Stimulated activated naive B cell treated with anti-CD40 and anti-IgM and Interleukin-4, amounts not matched to agents 10 μg/mL and 1 μg/mL and 100 μg/mL, for 72 hours (primary cell): ENCODE results near the gene U2SURP.
A peak's percentile ranks its signal among the peaks of the same experiment; 100 is the strongest.

Experiments
- ATAC-seq, 2 donors: fragments of 150-1000 bp; cut with Tn5 transposase; replicated peaks; 2 replicates each; pipeline ENCODE4 v1.10.0; 2021; ENCODE audit warnings: moderate library complexity in 1 of 2
- DNase-seq: peaks from one replicate; pipeline ENCODE4 v3.0.0; 2021
- H3K27ac Mint-ChIP-seq: one replicate; pipeline ENCODE4 v1.8.0; 2022; ENCODE audit warnings: mild to moderate bottlenecking, mixed read lengths
- H3K27me3 Mint-ChIP-seq, 2 donors: one replicate each; pipeline ENCODE4 v1.8.0; 2022; ENCODE audit warnings: mixed read lengths in 2 of 2
- H3K36me3 Mint-ChIP-seq, 2 donors: one replicate each; pipeline ENCODE4 v1.8.0; 2022; ENCODE audit warnings: mixed read lengths in 2 of 2, mild to moderate bottlenecking in 1 of 2
- H3K4me1 Mint-ChIP-seq, 2 donors: one replicate each; pipeline ENCODE4 v1.8.0; 2022; ENCODE audit warnings: mixed read lengths in 2 of 2, mild to moderate bottlenecking in 1 of 2
- H3K4me3 Mint-ChIP-seq, 2 donors: one replicate each; pipeline ENCODE4 v1.8.0; 2022; ENCODE audit warnings: mild to moderate bottlenecking in 2 of 2, mixed read lengths in 2 of 2, moderate library complexity in 1 of 2
- H3K9me3 Mint-ChIP-seq, 2 donors: one replicate each; pipeline ENCODE4 v1.8.0; 2022; ENCODE audit warnings: mixed read lengths in 2 of 2, mild to moderate bottlenecking in 1 of 2

The U2SURP gene

DNA sequence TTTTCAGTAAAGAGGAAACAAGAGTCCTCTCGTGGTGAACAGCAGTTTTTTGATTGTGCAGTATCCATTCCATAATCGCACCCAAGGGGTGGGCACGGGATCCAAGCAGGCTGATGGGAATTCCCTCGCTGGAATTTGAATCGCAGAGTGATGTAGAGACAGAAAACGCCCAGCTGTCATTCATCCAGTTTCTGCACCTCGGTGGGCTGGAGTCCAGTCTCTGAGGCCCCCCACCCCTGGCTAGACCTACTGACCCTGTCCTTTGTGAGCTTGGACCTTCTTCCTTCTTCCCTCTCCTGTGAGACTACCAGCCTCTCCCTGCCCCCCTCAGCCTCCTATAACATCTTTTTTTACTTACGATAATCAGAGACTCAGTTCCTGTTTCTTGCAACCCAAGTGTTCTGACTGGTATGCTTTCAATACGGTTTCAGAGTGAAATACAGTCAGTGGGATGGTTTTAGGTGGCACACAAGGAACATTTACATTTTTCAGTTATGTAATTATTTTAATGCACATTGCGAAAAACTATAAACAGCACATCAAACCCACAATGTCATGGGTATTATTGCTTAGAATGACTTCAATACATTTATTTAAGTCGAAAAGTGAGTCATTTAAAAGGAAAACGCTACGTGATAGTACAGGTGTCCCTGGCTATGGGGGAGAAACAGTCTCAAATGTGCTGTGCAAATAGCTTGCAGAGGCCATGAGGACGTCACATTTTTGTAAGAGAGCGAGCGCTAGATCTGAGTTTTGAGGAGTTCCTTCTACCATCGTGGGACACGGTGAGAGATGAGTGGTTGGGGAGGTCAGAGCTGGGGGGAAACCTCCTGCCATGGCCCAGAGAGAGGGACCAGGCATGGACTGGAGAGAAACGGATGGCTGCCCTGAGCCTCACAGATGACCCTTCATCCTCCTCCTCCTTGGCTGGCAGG lies 80.7 kb downstream of the U2SURP start:
- Mint-ChIP-seq H3K27me3 (no peaks in the 10 kb centered on the region), H3K36me3 (no peaks in the 10 kb centered on the region), H3K27ac (peak overlapping the region; percentile 92), H3K4me3 (peak overlapping the region; percentile 46 to 59), H3K4me1 (peaks cover 26 to 46% of the 10 kb centered on the region in 2 donors), H3K9me3 (no peaks in the 10 kb centered on the region)
- DNase-seq (peak; percentile 47), ATAC-seq (peak; percentile 83 to 84)

- no peak overlapping the region for H3K4me3 Mint-ChIP-seq
- peaks cover 28 to 49% of the 10 kb centered on the region in 2 donors for H3K4me1 Mint-ChIP-seq
- DNase-seq: no peak
- H3K9me3 Mint-ChIP-seq: no peaks in the 10 kb centered on the region
- H3K27ac Mint-ChIP-seq: peak overlapping the region; percentile 65
- ATAC-seq: no peak
- H3K36me3 Mint-ChIP-seq: no peaks in the 10 kb centered on the region
- H3K27me3 Mint-ChIP-seq: no peaks in the 10 kb centered on the region
Observed at GRCh38 chr3:143083781-143084180, 82.4 kb downstream of the U2SURP start.

- Mint-ChIP-seq H3K4me3 (peak overlapping the region in 1 of 2 donors; percentile 32), H3K4me1 (peaks cover 28 to 51% of the 10 kb centered on the region in 2 donors), H3K27me3 (no peaks in the 10 kb centered on the region), H3K36me3 (no peaks in the 10 kb centered on the region), H3K9me3 (no peaks in the 10 kb centered on the region), H3K27ac (peak overlapping the region; percentile 56)
- DNase-seq: peak; percentile 62
- ATAC-seq: peak; percentile 78 to 81
Observed at GRCh38 chr3:143084856-143085731, 83.7 kb downstream of the U2SURP start.

- peaks cover 0 to 4% of the 10 kb centered on the region in 2 donors for H3K27me3 Mint-ChIP-seq
Observed at GRCh38 chr3:143088835-143089234, 87.5 kb downstream of the U2SURP start.

DNA sequence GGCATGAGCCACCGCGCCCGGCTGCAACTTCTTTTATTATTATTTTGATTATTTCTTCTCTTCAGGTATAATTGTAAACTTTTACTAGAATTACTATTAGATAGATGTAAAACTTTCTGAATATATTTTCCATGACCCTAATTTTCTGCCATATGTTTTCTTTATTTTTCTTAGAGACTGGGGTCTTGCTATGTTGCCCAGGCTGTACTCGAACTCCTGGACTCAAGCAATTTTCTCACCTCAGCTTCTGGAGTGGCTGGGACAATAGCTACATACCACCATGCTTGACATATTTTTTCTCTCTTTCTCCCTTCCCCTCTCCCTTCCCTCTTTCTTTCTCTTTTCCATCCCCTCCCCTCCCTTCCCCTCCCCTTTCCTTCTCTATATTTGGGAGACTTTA lies 88.6 kb downstream of the U2SURP start:
- H3K27ac Mint-ChIP-seq: no peak overlapping the region

More at GRCh38 chr3:143088835-143089234, 87.5 kb downstream of the U2SURP start:
- DNase-seq: no peak
- no peaks in the 10 kb centered on the region for H3K9me3 Mint-ChIP-seq
- H3K27ac Mint-ChIP-seq: peak overlapping the region; percentile 7
- H3K36me3 Mint-ChIP-seq: no peaks in the 10 kb centered on the region
- no peak for ATAC-seq
- no peak overlapping the region for H3K4me3 Mint-ChIP-seq
- H3K4me1 Mint-ChIP-seq: peaks cover 12 to 31% of the 10 kb centered on the region in 2 donors

GRCh38 chr3:143090486-143090885 lies 89.1 kb downstream of the U2SURP start:
- no peaks in the 10 kb centered on the region for H3K9me3 Mint-ChIP-seq
- H3K27ac Mint-ChIP-seq: no peak overlapping the region
- no peak for ATAC-seq
- no peaks in the 10 kb centered on the region for H3K36me3 Mint-ChIP-seq
- DNase-seq: no peak
- H3K4me1 Mint-ChIP-seq: peaks cover 4 to 17% of the 10 kb centered on the region in 2 donors
- peaks cover 0 to 4% of the 10 kb centered on the region in 2 donors for H3K27me3 Mint-ChIP-seq
- no peak overlapping the region for H3K4me3 Mint-ChIP-seq

More for the DNA sequence above, 88.6 kb downstream of the U2SURP start:
- ATAC-seq (no peak), DNase-seq (no peak)
- Mint-ChIP-seq H3K4me3 (no peak overlapping the region), H3K4me1 (peaks cover 7 to 21% of the 10 kb centered on the region in 2 donors), H3K27me3 (peaks cover 0 to 4% of the 10 kb centered on the region in 2 donors), H3K9me3 (no peaks in the 10 kb centered on the region), H3K36me3 (no peaks in the 10 kb centered on the region)

DNA sequence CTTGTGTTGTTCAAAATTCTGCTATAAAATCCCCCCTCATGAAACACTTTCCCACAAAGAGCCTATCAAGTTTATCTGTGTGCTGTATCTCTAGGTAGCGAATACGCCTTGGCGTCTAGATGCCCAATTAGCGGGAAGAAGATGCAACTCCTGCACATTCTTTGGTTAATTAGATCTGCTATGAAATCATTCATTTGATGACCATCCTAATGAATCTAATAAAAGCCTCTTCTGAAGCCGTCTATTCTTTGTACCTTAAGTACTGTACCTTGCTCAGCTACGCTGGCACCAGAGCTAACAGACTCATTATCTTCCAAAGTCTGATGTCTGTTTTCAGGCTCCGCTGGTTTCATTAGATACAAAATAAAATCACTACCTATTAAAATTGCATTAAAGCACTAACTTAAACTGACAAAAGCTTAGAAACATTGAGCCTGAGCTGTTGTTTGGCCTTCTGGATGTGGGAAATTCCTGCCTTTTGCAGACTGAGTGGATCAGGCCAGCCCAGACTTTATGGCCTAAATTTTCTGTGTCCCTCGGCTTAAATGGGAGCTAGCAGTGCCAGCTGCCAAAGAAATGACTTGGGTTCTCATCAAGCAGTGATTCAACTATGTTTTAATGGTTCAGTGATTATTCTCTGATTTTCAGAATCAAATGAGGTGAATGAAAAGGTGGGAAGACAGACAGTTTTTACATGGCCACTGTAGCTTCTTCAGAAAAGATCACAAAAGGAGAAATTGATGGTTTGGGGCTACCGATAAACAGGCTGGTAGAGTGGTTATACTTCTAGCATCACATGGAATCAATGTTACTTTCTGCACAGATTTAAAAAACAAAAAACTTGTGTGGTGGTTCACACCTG lies 89.8 kb downstream of the U2SURP start:
- H3K4me1 Mint-ChIP-seq: peaks cover 4 to 17% of the 10 kb centered on the region in 2 donors
- peaks cover 0 to 4% of the 10 kb centered on the region in 2 donors for H3K27me3 Mint-ChIP-seq
- no peak overlapping the region for H3K27ac Mint-ChIP-seq
- ATAC-seq (no peak), DNase-seq (no peak)
- peaks cover 0 to 2% of the 10 kb centered on the region in 2 donors for H3K9me3 Mint-ChIP-seq
- no peak overlapping the region for H3K4me3 Mint-ChIP-seq
- H3K36me3 Mint-ChIP-seq: no peaks in the 10 kb centered on the region

DNA sequence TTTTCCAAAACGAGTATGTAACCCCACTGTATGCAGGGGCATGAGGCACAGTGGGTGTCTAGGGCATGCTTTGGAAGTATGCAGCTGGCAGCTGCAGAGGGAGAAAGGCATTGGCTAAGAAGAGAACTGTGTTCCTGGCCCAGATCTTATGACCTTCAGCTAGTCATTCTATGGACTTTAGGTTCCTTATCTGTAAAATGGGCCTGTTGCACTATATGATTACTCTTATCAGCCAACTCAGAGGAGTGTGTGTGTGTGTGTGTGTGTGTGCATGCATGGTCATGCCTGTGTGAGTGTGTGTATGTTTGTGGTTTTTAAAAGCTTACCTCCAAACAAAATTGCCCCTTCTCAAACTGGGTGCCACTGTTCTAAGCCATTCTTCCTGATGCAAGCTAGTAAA lies 90.8 kb downstream of the U2SURP start:
- peaks cover 0 to 4% of the 10 kb centered on the region in 2 donors for H3K27me3 Mint-ChIP-seq
- peaks cover 4 to 17% of the 10 kb centered on the region in 2 donors for H3K4me1 Mint-ChIP-seq
- no peak overlapping the region for H3K27ac Mint-ChIP-seq
- H3K9me3 Mint-ChIP-seq: peaks cover 0 to 2% of the 10 kb centered on the region in 2 donors
- DNase-seq (no peak), ATAC-seq (no peak)
- H3K36me3 Mint-ChIP-seq: no peaks in the 10 kb centered on the region
- H3K4me3 Mint-ChIP-seq: no peak overlapping the region

GRCh38 chr3:143095813-143096212 lies 94.4 kb downstream of the U2SURP start:
- H3K4me1 Mint-ChIP-seq: peaks cover 2 to 12% of the 10 kb centered on the region in 2 donors

GRCh38 chr3:143098032-143098764 lies 96.8 kb downstream of the U2SURP start:
- Mint-ChIP-seq H3K4me3 (no peak overlapping the region), H3K9me3 (peaks cover 0 to 2% of the 10 kb centered on the region in 2 donors), H3K27ac (no peak overlapping the region), H3K27me3 (peaks cover 10 to 11% of the 10 kb centered on the region in 2 donors), H3K36me3 (no peaks in the 10 kb centered on the region), H3K4me1 (peaks cover 0 to 6% of the 10 kb centered on the region in 2 donors)
- ATAC-seq: no peak
- DNase-seq: no peak

More at GRCh38 chr3:143095813-143096212, 94.4 kb downstream of the U2SURP start:
- Mint-ChIP-seq H3K36me3 (no peaks in the 10 kb centered on the region), H3K9me3 (peaks cover 0 to 2% of the 10 kb centered on the region in 2 donors), H3K4me3 (no peak overlapping the region), H3K27ac (no peak overlapping the region), H3K27me3 (peaks cover 8 to 10% of the 10 kb centered on the region in 2 donors)
- no peak for ATAC-seq
- no peak for DNase-seq

DNA sequence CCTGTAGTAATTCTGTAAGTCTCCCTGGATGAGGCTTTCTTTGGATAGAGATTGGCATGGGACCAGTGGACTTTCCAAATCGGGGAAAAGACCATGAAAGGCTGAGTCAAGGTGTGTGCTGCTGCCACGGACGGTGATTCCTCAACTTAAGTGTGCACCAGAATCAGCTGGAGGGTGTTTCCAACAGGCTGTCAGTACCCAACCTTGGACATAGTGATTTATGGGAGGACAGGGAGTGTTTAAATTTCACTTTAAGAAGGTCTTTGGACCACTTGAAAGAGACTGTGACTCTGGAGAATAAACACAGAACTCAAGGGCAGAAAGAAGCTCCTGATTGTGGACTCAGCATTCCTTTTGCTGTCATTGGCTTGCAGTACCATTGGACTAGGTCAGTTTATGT lies 97.8 kb downstream of the U2SURP start:
- DNase-seq (no peak), ATAC-seq (no peak)
- H3K27ac Mint-ChIP-seq: no peak overlapping the region
- H3K9me3 Mint-ChIP-seq: peaks cover 5 to 6% of the 10 kb centered on the region in 2 donors
- peaks cover 1 to 2% of the 10 kb centered on the region in 2 donors for H3K36me3 Mint-ChIP-seq
- no peak overlapping the region for H3K4me3 Mint-ChIP-seq
- H3K4me1 Mint-ChIP-seq: peaks cover 1 to 8% of the 10 kb centered on the region in 2 donors
- H3K27me3 Mint-ChIP-seq: peaks cover 10 to 11% of the 10 kb centered on the region in 2 donors

DNA sequence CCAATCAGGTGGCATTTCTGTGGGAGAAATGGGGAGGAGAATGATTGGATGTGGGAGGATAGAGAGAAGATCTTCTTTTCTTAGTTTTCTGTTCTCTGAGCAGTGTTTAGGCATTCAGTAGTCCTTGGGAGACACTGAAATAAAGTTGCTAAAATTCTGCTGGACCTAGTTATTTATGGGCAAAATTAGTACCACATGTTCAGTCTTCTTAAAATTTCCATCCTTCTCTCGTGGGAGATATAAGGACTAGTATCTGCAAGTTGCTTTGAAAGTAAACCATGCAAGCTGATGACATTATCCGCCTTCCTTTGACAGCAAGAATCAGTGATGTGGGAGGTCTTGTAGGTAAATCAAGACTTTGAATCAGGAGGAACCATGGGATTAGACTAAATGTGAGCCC lies 98.3 kb downstream of the U2SURP start:
- Mint-ChIP-seq H3K27ac (no peak overlapping the region), H3K4me3 (no peak overlapping the region), H3K27me3 (peaks cover 10 to 11% of the 10 kb centered on the region in 2 donors), H3K36me3 (peaks cover 5 to 6% of the 10 kb centered on the region in 2 donors), H3K9me3 (peaks cover 8 to 10% of the 10 kb centered on the region in 2 donors), H3K4me1 (peaks cover 1 to 8% of the 10 kb centered on the region in 2 donors)
- no peak for ATAC-seq
- no peak for DNase-seq

- peaks cover 10 to 11% of the 10 kb centered on the region in 2 donors for H3K27me3 Mint-ChIP-seq
- peaks cover 1 to 8% of the 10 kb centered on the region in 2 donors for H3K4me1 Mint-ChIP-seq
- ATAC-seq (no peak), DNase-seq (no peak)
- H3K9me3 Mint-ChIP-seq: peaks cover 13 to 15% of the 10 kb centered on the region in 2 donors
- peaks cover 7 to 12% of the 10 kb centered on the region in 2 donors for H3K36me3 Mint-ChIP-seq
- no peak overlapping the region for H3K4me3 Mint-ChIP-seq
- no peak overlapping the region for H3K27ac Mint-ChIP-seq
Observed at GRCh38 chr3:143100451-143100850, 99.1 kb downstream of the U2SURP start.
